Measurements from ENCODE around the gene SNTB2. TPM values are rescaled to one million over a fixed set of nuclear protein-coding genes. Genes with fewer than 3 reads are reported as not detected.
A peak's percentile ranks its signal among the peaks of the same experiment; 100 is the strongest.

SNTB2 gene
- polyA plus RNA-seq, 1 of the 3 experiments (the other 2 are of a cell fraction): 13.0 TPM

- Histone ChIP-seq H3K36me3 (replicated peaks in 1 of 2; ENCODE audit: control insufficient read depth in 1 of 2, insufficient read depth in 2 of 2, low read length in 1 of 2) (peaks cover 42 to 50% of the 10 kb centered on the region in 2 experiments), H3K27ac (ENCODE audit: low read depth in 2 of 2, low read length in 1 of 2) (peak overlapping the region in 1 of 2 experiments; percentile 73; a peak in 2 of 4 replicates), H3K9ac (peak overlapping the region; percentile 17; the same call in 1 of the 2 replicates), H3F3A (replicated peaks; ENCODE audit: insufficient read depth) (peaks cover 42% of the 10 kb centered on the region), H3K4me3 (ENCODE audit: low read depth in 2 of 2, low read length in 1 of 2) (no peak overlapping the region), H2AFZ (ENCODE audit: low read depth) (no peak overlapping the region), H3K9me2 (no peaks in the 10 kb centered on the region), H3K4me2 (peak overlapping the region; percentile 77), H3K9me3 (no peaks in the 10 kb centered on the region), H3K27me3 (ENCODE audit: insufficient read depth) (no peaks in the 10 kb centered on the region), H4K20me1 (ENCODE audit: insufficient read depth) (peaks cover 11% of the 10 kb centered on the region; the same call in 1 of the 2 replicates), H3K4me1 (ENCODE audit: control insufficient read depth in 1 of 2, insufficient read depth in 2 of 2, low read depth in 1 of 2, low read length in 1 of 2) (peaks cover 2 to 21% of the 10 kb centered on the region in 2 experiments; a peak in 3 of 4 replicates), H3K79me2 (ENCODE audit: insufficient read depth) (no peaks in the 10 kb centered on the region)
- ChIA-PET CTCF (interaction anchor here (0.8 to 2.6 kb wide), 6 partner anchors 9 to 145 kb away, joined by 3 to 13 read pairs (median 4); no protein-coding TSS in a partner anchor), POLR2A (interaction anchor here (0.7 kb wide), 1 partner anchor 67 kb away, joined by 3 read pairs; no protein-coding TSS in a partner anchor)
- no peak for TF ChIP-seq GATA2 (CRISPR knock-in tag; IDR thresholded peaks at IDR 0.05)
- TF ChIP-seq YY1 (IDR thresholded peaks at IDR 0.05; ENCODE audit: low read depth): no peak
- TF ChIP-seq PBX3 (IDR thresholded peaks at IDR 0.05): peak; percentile 71; the same call in 1 of the 2 replicates
- no peak for TF ChIP-seq TAF1 (IDR thresholded peaks at IDR 0.05; ENCODE audit: borderline replicate concordance, low read depth, low read length)
- peak; percentile 59; the same call in 1 of the 2 replicates for TF ChIP-seq JUND (IDR thresholded peaks at IDR 0.05)
- TF ChIP-seq FOSL2 (IDR thresholded peaks at IDR 0.05; ENCODE audit: borderline replicate concordance, low read depth): peak; percentile 66; the same call in 1 of the 2 replicates
- TF ChIP-seq EP300 (IDR thresholded peaks at IDR 0.05; ENCODE audit: borderline replicate concordance in 1 of 2, low read depth in 1 of 2, low read length in 1 of 2): peak in 1 of 2 experiments; percentile 62; a peak in 1 of 4 replicates
- TF ChIP-seq TCF12 (IDR thresholded peaks at IDR 0.05): peak; percentile 77
- WGBS (ENCODE audit: low lambda C conversion rate): 56% methylated on average over 7 of the region's 7 CpGs
- no peak for DNase-seq
These were observed 19.7 kb upstream of the SNTB2 start for GRCh38 chr16:69166946-69167930.

GRCh38 chr16:69169051-69169450, 17.9 kb upstream of the SNTB2 start:
- WGBS (ENCODE audit: low lambda C conversion rate): 96% methylated on average over 4 of the region's 4 CpGs
- peaks cover 2 to 32% of the 10 kb centered on the region in 2 experiments; a peak in 3 of 4 replicates for H3K4me1 ChIP-seq (ENCODE audit: control insufficient read depth in 1 of 2, insufficient read depth in 2 of 2, low read depth in 1 of 2, low read length in 1 of 2)
- TF ChIP-seq CTCF (IDR thresholded peaks at IDR 0.05) (no peak), RCOR1 (IDR thresholded peaks at IDR 0.05; ENCODE audit: low read length) (no peak), RAD21 (IDR thresholded peaks at IDR 0.05; ENCODE audit: low read length) (no peak), JUND (IDR thresholded peaks at IDR 0.05) (no peak), TAF1 (IDR thresholded peaks at IDR 0.05; ENCODE audit: borderline replicate concordance, low read depth, low read length) (no peak), TCF12 (IDR thresholded peaks at IDR 0.05) (no peak), RXRA (IDR thresholded peaks at IDR 0.05; ENCODE audit: borderline replicate concordance, low read depth) (no peak), USF2 (IDR thresholded peaks at IDR 0.05; ENCODE audit: borderline replicate concordance, low read depth, low read length) (no peak), NFIC (IDR thresholded peaks at IDR 0.05; ENCODE audit: borderline replicate concordance) (no peak), EP300 (IDR thresholded peaks at IDR 0.05; ENCODE audit: borderline replicate concordance in 1 of 2, low read depth in 1 of 2, low read length in 1 of 2) (no peak), CHD2 (IDR thresholded peaks at IDR 0.05; ENCODE audit: low read length, partially characterized antibody) (no peak), SIN3A (IDR thresholded peaks at IDR 0.05; ENCODE audit: borderline replicate concordance, low read depth, low read length) (no peak), YY1 (IDR thresholded peaks at IDR 0.05; ENCODE audit: low read depth) (no peak), FOXM1 (IDR thresholded peaks at IDR 0.05; ENCODE audit: low read depth) (no peak)

More at GRCh38 chr16:69169051-69169450, 17.9 kb upstream of the SNTB2 start:
- Histone ChIP-seq H3K79me2 (ENCODE audit: insufficient read depth) (no peaks in the 10 kb centered on the region), H3K9me2 (no peaks in the 10 kb centered on the region), H3K9me3 (no peaks in the 10 kb centered on the region), H3F3A (replicated peaks; ENCODE audit: insufficient read depth) (peaks cover 48% of the 10 kb centered on the region), H3K9ac (no peak overlapping the region), H3K27ac (ENCODE audit: low read depth in 2 of 2, low read length in 1 of 2) (no peak overlapping the region), H3K36me3 (replicated peaks in 1 of 2; ENCODE audit: control insufficient read depth in 1 of 2, insufficient read depth in 2 of 2, low read length in 1 of 2) (peaks cover 31 to 46% of the 10 kb centered on the region in 2 experiments), H3K4me3 (ENCODE audit: low read depth in 2 of 2, low read length in 1 of 2) (no peak overlapping the region), H3K4me2 (no peak overlapping the region), H4K20me1 (ENCODE audit: insufficient read depth) (peaks cover 11% of the 10 kb centered on the region; the same call in 1 of the 2 replicates), H2AFZ (ENCODE audit: low read depth) (no peak overlapping the region), H3K27me3 (ENCODE audit: insufficient read depth) (no peaks in the 10 kb centered on the region)
- no peak for DNase-seq
- ChIA-PET CTCF (interaction anchor here (1.1 to 2.0 kb wide), 4 partner anchors 10 to 45 kb away, joined by 3 to 6 read pairs (median 4); no protein-coding TSS in a partner anchor), POLR2A (no interaction called here)

Measured in SK-N-SH (cell line).